ENCODE data around the gene P2RY1. TPM values are rescaled to one million over a fixed set of nuclear protein-coding genes. Genes with fewer than 3 reads are reported as not detected.

P2RY1 gene
- total RNA-seq, 6 donors from 2014 or later: 13.4 to 18.8 (median 16.8) TPM

DNA sequence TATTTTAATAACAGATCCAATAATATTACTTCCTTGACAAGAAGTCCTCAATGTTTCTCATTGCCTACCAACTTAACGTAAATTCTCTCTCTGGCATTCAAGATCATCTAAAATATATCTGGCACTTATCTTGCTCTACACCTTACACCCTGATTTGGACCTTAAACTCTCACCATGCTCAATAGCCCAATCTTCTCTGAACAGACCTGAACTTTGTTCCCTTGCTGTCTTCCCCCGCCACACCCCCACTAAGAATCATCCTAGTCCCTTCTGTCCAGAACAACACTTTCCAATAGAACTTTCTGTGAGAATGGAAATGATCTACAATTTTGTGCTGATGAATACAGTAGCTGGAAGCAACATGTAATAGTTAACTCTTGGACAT is 44.9 kb downstream of the P2RY1 start:
- no peak for DNase-seq
- WGBS, 2 donors: 66 to 98% methylated on average over 2 of the region's 2 CpGs
- no peaks in the 10 kb centered on the region for H3K27me3 ChIP-seq
- no peak for ATAC-seq (ENCODE audit: low FRiP score in 2 of 2)
- H3K4me1 ChIP-seq: no peaks in the 10 kb centered on the region
- no peak overlapping the region for H3K4me3 ChIP-seq
- no peaks in the 10 kb centered on the region for H3K36me3 ChIP-seq
- H3K9me3 ChIP-seq: peaks cover 0 to 1% (median 0%) of the 10 kb centered on the region in 4 donors
- no peak overlapping the region for H3K27ac ChIP-seq
- TF ChIP-seq EP300 (IDR thresholded peaks at IDR 0.05): no peak
- no peak for TF ChIP-seq POLR2AphosphoS5 (IDR thresholded peaks at IDR 0.05)
- no peak for TF ChIP-seq POLR2A (IDR thresholded peaks at IDR 0.05)
- TF ChIP-seq, protein P1, sequence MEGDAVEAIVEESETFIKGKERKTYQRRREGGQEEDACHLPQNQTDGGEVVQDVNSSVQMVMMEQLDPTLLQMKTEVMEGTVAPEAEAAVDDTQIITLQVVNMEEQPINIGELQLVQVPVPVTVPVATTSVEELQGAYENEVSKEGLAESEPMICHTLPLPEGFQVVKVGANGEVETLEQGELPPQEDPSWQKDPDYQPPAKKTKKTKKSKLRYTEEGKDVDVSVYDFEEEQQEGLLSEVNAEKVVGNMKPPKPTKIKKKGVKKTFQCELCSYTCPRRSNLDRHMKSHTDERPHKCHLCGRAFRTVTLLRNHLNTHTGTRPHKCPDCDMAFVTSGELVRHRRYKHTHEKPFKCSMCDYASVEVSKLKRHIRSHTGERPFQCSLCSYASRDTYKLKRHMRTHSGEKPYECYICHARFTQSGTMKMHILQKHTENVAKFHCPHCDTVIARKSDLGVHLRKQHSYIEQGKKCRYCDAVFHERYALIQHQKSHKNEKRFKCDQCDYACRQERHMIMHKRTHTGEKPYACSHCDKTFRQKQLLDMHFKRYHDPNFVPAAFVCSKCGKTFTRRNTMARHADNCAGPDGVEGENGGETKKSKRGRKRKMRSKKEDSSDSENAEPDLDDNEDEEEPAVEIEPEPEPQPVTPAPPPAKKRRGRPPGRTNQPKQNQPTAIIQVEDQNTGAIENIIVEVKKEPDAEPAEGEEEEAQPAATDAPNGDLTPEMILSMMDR (IDR thresholded peaks at IDR 0.05): no peak

GRCh38 chr3:152885076-152885475 is 50.1 kb downstream of the P2RY1 start:
- H3K4me1 ChIP-seq: no peaks in the 10 kb centered on the region
- no peak overlapping the region for H3K27ac ChIP-seq
- H3K27me3 ChIP-seq: no peaks in the 10 kb centered on the region
- no peaks in the 10 kb centered on the region for H3K36me3 ChIP-seq
- no peak for DNase-seq
- no peak overlapping the region for H3K4me3 ChIP-seq
- WGBS, 2 donors: 28 to 75% methylated on average over 1 of the region's 1 CpG
- TF ChIP-seq, protein P1 (IDR thresholded peaks at IDR 0.05): no peak
- TF ChIP-seq POLR2A (IDR thresholded peaks at IDR 0.05): no peak
- no peak for TF ChIP-seq EP300 (IDR thresholded peaks at IDR 0.05)
- TF ChIP-seq POLR2AphosphoS5 (IDR thresholded peaks at IDR 0.05): no peak
- no peaks in the 10 kb centered on the region for H3K9me3 ChIP-seq
- ATAC-seq (ENCODE audit: low FRiP score in 2 of 2): peak in 1 of 2 donors; percentile 72

Small RNA genes lying within 50 kb of the gene (small RNA-seq; reads per million reads assigned to genes)
- 0 reads per million in 4 donors for gene ATP5MGP5
